SK-N-SH (cell line): ENCODE data around the gene HLA-A. TPM values are rescaled to one million over a fixed set of nuclear protein-coding genes. Genes with fewer than 3 reads are reported as not detected.

Source experiments
- CTCF ChIA-PET: fragments of 300-600, 350-600 bp; formaldehyde crosslinking; extraction: SDS; loops from one replicate; lab custom pipeline; 2021; lab: Yijun Ruan, JAX
- POLR2A ChIA-PET: fragments of 350-600 bp; sonication (Branson Sonifier 250); formaldehyde crosslinking; extraction: SDS; loops from one replicate; lab custom pipeline; 2020; ENCODE audit warnings: antibody characterized with exemption, inconsistent platforms; lab: Yijun Ruan, JAX
- DNase-seq: peaks from one replicate; pipeline ENCODE4 v3.0.0; 2012
- H2AFZ ChIP-seq: fragments of 200-600 bp; sonication (generic); 2 replicates; pipeline ENCODE4 v1.8.1; 2016; ENCODE audit warnings: antibody characterized with exemption, mild to moderate bottlenecking, low read depth
- H3F3A ChIP-seq: fragments of 200-600 bp; sonication (generic); replicated peaks from 2 replicates; pipeline ENCODE3; 2016; ENCODE audit warnings: antibody characterized with exemption, mild to moderate bottlenecking; ENCODE audit not compliant: insufficient read depth
- H3K27ac ChIP-seq, 2 experiments: fragments of 200-500 bp in 1 of 2; fragments of 200-600 bp in 1 of 2; sonication (Bioruptor generic) in 1 of 2; sonication (generic), shearing (Covaris generic) in 1 of 2; 2 replicates each; pipeline versions ENCODE4 v1.5.1 to v1.6.1; 2014 to 2016; ENCODE audit warnings: low read depth in 2 of 2, inconsistent platforms in 1 of 2, low read length in 1 of 2, mild to moderate bottlenecking in 1 of 2, mixed read lengths in 1 of 2
- H3K27me3 ChIP-seq: fragments of 200-600 bp; sonication (generic), shearing (Covaris generic); 2 replicates; pipeline ENCODE4 v1.6.1; 2016; ENCODE audit warnings: mixed run types; ENCODE audit not compliant: insufficient read depth
- H3K36me3 ChIP-seq, 2 experiments: fragments of 200-500 bp in 1 of 2; fragments of 200-600 bp in 1 of 2; sonication (Bioruptor generic) in 1 of 2; sonication (generic) in 1 of 2; replicated peaks in 1 of 2; 2 replicates each; pipeline versions ENCODE3 to v1.5.1; 2014 to 2016; ENCODE audit warnings: low read length in 1 of 2, mild to moderate bottlenecking in 1 of 2; ENCODE audit not compliant: insufficient read depth in 2 of 2, control insufficient read depth in 1 of 2
- H3K4me1 ChIP-seq, 2 experiments: fragments of 200-500 bp in 1 of 2; fragments of 200-600 bp in 1 of 2; sonication (Bioruptor generic) in 1 of 2; sonication (generic), shearing (Covaris generic) in 1 of 2; 2 replicates each; pipeline versions ENCODE4 v1.5.1 to v1.6.1; 2014 to 2016; ENCODE audit warnings: low read depth in 1 of 2, low read length in 1 of 2, mixed run types in 1 of 2; ENCODE audit not compliant: insufficient read depth in 2 of 2, control insufficient read depth in 1 of 2
- H3K4me2 ChIP-seq: fragments of 200-600 bp; sonication (generic), shearing (Covaris generic); 2 replicates; pipeline ENCODE4 v1.6.1; 2017; ENCODE audit warnings: mixed run types
- H3K4me3 ChIP-seq, 2 experiments: fragments of 200-500 bp in 1 of 2; fragments of 200-600 bp in 1 of 2; sonication (Bioruptor generic) in 1 of 2; sonication (generic), shearing (Covaris generic) in 1 of 2; 2 replicates each; pipeline versions ENCODE4 v1.5.1 to v1.8.1; 2014 to 2016; ENCODE audit warnings: low read depth in 2 of 2, inconsistent platforms in 1 of 2, low read length in 1 of 2, mild to moderate bottlenecking in 1 of 2, mixed read lengths in 1 of 2, moderate library complexity in 1 of 2
- H3K79me2 ChIP-seq: fragments of 200-600 bp; sonication (generic); 2 replicates; pipeline ENCODE4 v1.8.1; 2017; ENCODE audit warnings: mild to moderate bottlenecking; ENCODE audit not compliant: insufficient read depth
- H3K9ac ChIP-seq: fragments of 200-600 bp; sonication (generic); 2 replicates; pipeline ENCODE4 v1.6.1; 2017; ENCODE audit warnings: mixed run types
- H3K9me2 ChIP-seq: fragments of 200-600 bp; sonication (generic); 2 replicates; pipeline ENCODE4 v1.6.1; 2017; ENCODE audit warnings: mixed run types
- H3K9me3 ChIP-seq: fragments of 200-600 bp; sonication (generic); 2 replicates; pipeline ENCODE4 v1.6.1; 2017; ENCODE audit warnings: mixed run types, mild to moderate bottlenecking, moderate library complexity
- H4K20me1 ChIP-seq: fragments of 200-600 bp; sonication (generic); 2 replicates; pipeline ENCODE4 v1.6.1; 2017; ENCODE audit warnings: mild to moderate bottlenecking, mixed run types; ENCODE audit not compliant: insufficient read depth
- FOSL2 ChIP-seq: IDR thresholded peaks from 2 replicates; pipeline ENCODE4 v1.4.0; 2012; ENCODE audit warnings: low read depth, mild to moderate bottlenecking, moderate library complexity, borderline replicate concordance
- FOXM1 ChIP-seq: IDR thresholded peaks from 2 replicates; pipeline ENCODE4 v1.4.0; 2012; ENCODE audit warnings: low read depth, mild to moderate bottlenecking
- JUND ChIP-seq: IDR thresholded peaks from 2 replicates; pipeline ENCODE4 v1.4.0; 2012
- MXI1 ChIP-seq: IDR thresholded peaks from 2 replicates; pipeline ENCODE4 v1.6.1; 2012; ENCODE audit warnings: mild to moderate bottlenecking, low read depth, low read length, improper control_type of control experiment
- NRF1 ChIP-seq: IDR thresholded peaks from 2 replicates; pipeline ENCODE4 v1.6.1; 2012; ENCODE audit warnings: low read depth, mild to moderate bottlenecking, low read length
- POLR2AphosphoS5 ChIP-seq: IDR thresholded peaks from 2 replicates; pipeline ENCODE4 v1.6.1; 2012; ENCODE audit warnings: low read depth, low read length
- RAD21 ChIP-seq: IDR thresholded peaks from 2 replicates; pipeline ENCODE4 v1.6.1; 2012; ENCODE audit warnings: mild to moderate bottlenecking, low read length
- REST ChIP-seq: IDR thresholded peaks from 2 replicates; pipeline ENCODE4 v1.6.1; 2012; ENCODE audit warnings: mild to moderate bottlenecking, low read depth, low read length, moderate library complexity
- RFX5 ChIP-seq: IDR thresholded peaks from 2 replicates; pipeline ENCODE4 v1.6.1; 2012; ENCODE audit warnings: mild to moderate bottlenecking, improper control_type of control experiment, low read length
- RXRA ChIP-seq: IDR thresholded peaks from 2 replicates; pipeline ENCODE4 v1.4.0; 2012; ENCODE audit warnings: low read depth, mild to moderate bottlenecking, borderline replicate concordance
- SIN3A ChIP-seq: IDR thresholded peaks from 2 replicates; pipeline ENCODE4 v1.6.1; 2012; ENCODE audit warnings: low read depth, mild to moderate bottlenecking, low read length, moderate library complexity, borderline replicate concordance
- SMC3 ChIP-seq: IDR thresholded peaks from 2 replicates; pipeline ENCODE4 v1.6.1; 2012; ENCODE audit warnings: low read depth, low read length, improper control_type of control experiment
- TAF1 ChIP-seq: IDR thresholded peaks from 2 replicates; pipeline ENCODE4 v1.6.1; 2012; ENCODE audit warnings: low read depth, mild to moderate bottlenecking, low read length, moderate library complexity, borderline replicate concordance
- TEAD4 ChIP-seq: IDR thresholded peaks from 2 replicates; pipeline ENCODE4 v1.4.0; 2012; ENCODE audit warnings: mild to moderate bottlenecking, borderline replicate concordance; ENCODE audit not compliant: insufficient read depth
- USF1 ChIP-seq: IDR thresholded peaks from 2 replicates; pipeline ENCODE4 v1.4.0; 2012; ENCODE audit warnings: low read depth, borderline replicate concordance
- USF2 ChIP-seq: fragments of 150-350 bp; IDR thresholded peaks from 2 replicates; pipeline ENCODE4 v1.6.1; 2017; ENCODE audit warnings: antibody characterized with exemption, low read length, low read depth, borderline replicate concordance
- YY1 ChIP-seq: IDR thresholded peaks from 2 replicates; pipeline ENCODE4 v1.4.0; 2012; ENCODE audit warnings: low read depth, mild to moderate bottlenecking
- WGBS: methylation state at CpG from one replicate; pipeline ENCODE4 v1.1.6; 2017; ENCODE audit warnings: low lambda C conversion rate; 5-methylcytosine and 5-hydroxymethylcytosine counted together
- polyA plus RNA-seq, 3 experiments: library from polyadenylated mRNA; depleted of rRNA; stranded (reverse); fragments of >200 nt; gene quantifications; 2 replicates each; pipeline ENCODE4 v1.2.3, GENCODE V29; 2012
- TF ChIP-seq, protein P1 (sequence below): IDR thresholded peaks from 2 replicates; pipeline ENCODE4 v1.4.0; 2012; ENCODE audit warnings: low read depth, borderline replicate concordance
- TF ChIP-seq, protein P2 (sequence below): fragments of 150-350 bp; IDR thresholded peaks from 2 replicates; pipeline ENCODE4 v1.6.1; 2016; ENCODE audit warnings: mild to moderate bottlenecking, low read depth, low read length

The HLA-A gene
- polyA plus RNA-seq, 1 of the 3 experiments (the other 2 are of a cell fraction): 312 TPM

DNA sequence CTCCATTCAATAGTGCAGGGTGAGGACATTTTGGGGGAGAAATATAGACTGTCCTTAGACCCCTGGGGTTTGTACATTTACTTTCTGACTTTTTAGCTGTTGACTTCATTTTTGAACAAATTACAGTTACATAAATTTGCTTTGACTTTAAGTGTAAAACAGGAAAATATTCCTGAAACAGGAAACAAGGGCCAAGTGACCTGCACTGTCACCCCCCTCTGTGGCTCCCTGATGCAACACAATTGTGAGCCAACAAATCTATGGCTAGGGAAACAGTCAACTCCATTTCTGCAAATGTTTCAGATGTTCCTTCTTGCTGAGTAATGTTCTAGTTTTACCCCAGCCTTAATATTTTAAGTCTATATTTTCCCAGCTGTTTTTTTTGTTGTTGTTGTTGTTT is 39.8 kb downstream of the HLA-A start:
- H3K27me3 ChIP-seq: no peaks in the 10 kb centered on the region
- H3K4me2 ChIP-seq: no peak overlapping the region
- TF ChIP-seq JUND (no peak), RAD21 (no peak), USF1 (no peak), FOSL2 (no peak), FOXM1 (no peak), TAF1 (no peak), RXRA (no peak), REST (no peak), SMC3 (no peak), RFX5 (no peak), YY1 (no peak)
- H3K4me1 ChIP-seq: peaks cover 0 to 5% of the 10 kb centered on the region in 2 experiments; a peak in 2 of 4 replicates
- no peaks in the 10 kb centered on the region for H3K9me3 ChIP-seq
- CTCF ChIA-PET: interaction anchor here (0.7 to 2.1 kb wide), 2 partner anchors 134 to 328 kb away, joined by 3 to 6 read pairs; no protein-coding TSS in a partner anchor
- no peak overlapping the region for H3K9ac ChIP-seq
- no peak overlapping the region for H3K27ac ChIP-seq
- no peaks in the 10 kb centered on the region for H3K36me3 ChIP-seq
- no peak for DNase-seq
- POLR2A ChIA-PET: no interaction called here
- no peaks in the 10 kb centered on the region for H3K9me2 ChIP-seq
- no peak overlapping the region for H2AFZ ChIP-seq
- H3K4me3 ChIP-seq: no peak overlapping the region
- H3K79me2 ChIP-seq: no peaks in the 10 kb centered on the region
- no peaks in the 10 kb centered on the region for H4K20me1 ChIP-seq
- no peaks in the 10 kb centered on the region for H3F3A ChIP-seq

GRCh38 chr6:29984232-29984631 is 41.9 kb downstream of the HLA-A start:
- Histone ChIP-seq H3K9ac (no peak overlapping the region), H3K27me3 (no peaks in the 10 kb centered on the region), H3K9me3 (no peaks in the 10 kb centered on the region), H3K27ac (no peak overlapping the region), H3K36me3 (no peaks in the 10 kb centered on the region), H3K4me1 (no peaks in the 10 kb centered on the region), H3K4me3 (no peak overlapping the region), H4K20me1 (no peaks in the 10 kb centered on the region), H3K79me2 (no peaks in the 10 kb centered on the region), H3K4me2 (no peak overlapping the region), H3K9me2 (no peaks in the 10 kb centered on the region), H3F3A (no peaks in the 10 kb centered on the region), H2AFZ (no peak overlapping the region)
- WGBS: 51% methylated on average over 3 of the region's 3 CpGs
- CTCF ChIA-PET: interaction anchor here (1.1 kb wide), 1 partner anchor 29 kb away, joined by 3 read pairs; no protein-coding TSS in a partner anchor
- DNase-seq: no peak
- POLR2A ChIA-PET: no interaction called here
- TF ChIP-seq SIN3A: no peak
- no peak for TF ChIP-seq MXI1
- TF ChIP-seq NRF1: no peak
- TF ChIP-seq, protein P1, sequence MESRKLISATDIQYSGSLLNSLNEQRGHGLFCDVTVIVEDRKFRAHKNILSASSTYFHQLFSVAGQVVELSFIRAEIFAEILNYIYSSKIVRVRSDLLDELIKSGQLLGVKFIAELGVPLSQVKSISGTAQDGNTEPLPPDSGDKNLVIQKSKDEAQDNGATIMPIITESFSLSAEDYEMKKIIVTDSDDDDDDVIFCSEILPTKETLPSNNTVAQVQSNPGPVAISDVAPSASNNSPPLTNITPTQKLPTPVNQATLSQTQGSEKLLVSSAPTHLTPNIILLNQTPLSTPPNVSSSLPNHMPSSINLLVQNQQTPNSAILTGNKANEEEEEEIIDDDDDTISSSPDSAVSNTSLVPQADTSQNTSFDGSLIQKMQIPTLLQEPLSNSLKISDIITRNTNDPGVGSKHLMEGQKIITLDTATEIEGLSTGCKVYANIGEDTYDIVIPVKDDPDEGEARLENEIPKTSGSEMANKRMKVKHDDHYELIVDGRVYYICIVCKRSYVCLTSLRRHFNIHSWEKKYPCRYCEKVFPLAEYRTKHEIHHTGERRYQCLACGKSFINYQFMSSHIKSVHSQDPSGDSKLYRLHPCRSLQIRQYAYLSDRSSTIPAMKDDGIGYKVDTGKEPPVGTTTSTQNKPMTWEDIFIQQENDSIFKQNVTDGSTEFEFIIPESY: no peak
- TF ChIP-seq POLR2AphosphoS5: no peak
- TF ChIP-seq, protein P2, sequence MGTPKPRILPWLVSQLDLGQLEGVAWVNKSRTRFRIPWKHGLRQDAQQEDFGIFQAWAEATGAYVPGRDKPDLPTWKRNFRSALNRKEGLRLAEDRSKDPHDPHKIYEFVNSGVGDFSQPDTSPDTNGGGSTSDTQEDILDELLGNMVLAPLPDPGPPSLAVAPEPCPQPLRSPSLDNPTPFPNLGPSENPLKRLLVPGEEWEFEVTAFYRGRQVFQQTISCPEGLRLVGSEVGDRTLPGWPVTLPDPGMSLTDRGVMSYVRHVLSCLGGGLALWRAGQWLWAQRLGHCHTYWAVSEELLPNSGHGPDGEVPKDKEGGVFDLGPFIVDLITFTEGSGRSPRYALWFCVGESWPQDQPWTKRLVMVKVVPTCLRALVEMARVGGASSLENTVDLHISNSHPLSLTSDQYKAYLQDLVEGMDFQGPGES: no peak
- no peak for TF ChIP-seq USF2
- no peak for TF ChIP-seq TEAD4
